Mesendoderm (in vitro differentiated cells): ENCODE data around the gene MYO7A.

Experiments
- DNase-seq: peaks from one replicate; pipeline ENCODE4 v3.0.0; 2013
- H2AK5ac ChIP-seq: 2 replicates; pipeline ENCODE4 v1.6.1; 2013; ENCODE audit warnings: low read length, inconsistent platforms
- H2BK120ac ChIP-seq: 2 replicates; pipeline ENCODE4 v1.6.1; 2013; ENCODE audit warnings: low read depth, mild to moderate bottlenecking, low read length, moderate library complexity, mixed read lengths
- H2BK15ac ChIP-seq: replicated peaks from 2 replicates; pipeline ENCODE4 v1.6.1; 2013; ENCODE audit warnings: low read depth, mild to moderate bottlenecking, moderate library complexity
- H2BK5ac ChIP-seq: 2 replicates; pipeline ENCODE4 v1.6.1; 2013; ENCODE audit warnings: low read length, inconsistent platforms
- H3K18ac ChIP-seq: 2 replicates; pipeline ENCODE4 v1.6.1; 2013; ENCODE audit warnings: mild to moderate bottlenecking, low read length, mixed read lengths
- H3K23ac ChIP-seq: one replicate; pipeline ENCODE4 v1.6.1; 2013; ENCODE audit warnings: low read length
- H3K27ac ChIP-seq: 2 replicates; pipeline ENCODE4 v1.5.1; 2013; ENCODE audit warnings: low read depth, mild to moderate bottlenecking, inconsistent platforms, low read length, moderate library complexity
- H3K27me3 ChIP-seq: 2 replicates; pipeline ENCODE4 v1.6.1; 2013; ENCODE audit warnings: low read length, control low read depth, mild to moderate bottlenecking, inconsistent platforms; ENCODE audit not compliant: insufficient read depth, poor library complexity
- H3K36me3 ChIP-seq: 2 replicates; pipeline ENCODE4 v1.6.1; 2013; ENCODE audit warnings: low read length, inconsistent platforms; ENCODE audit not compliant: control insufficient read depth, insufficient read depth
- H3K4ac ChIP-seq: one replicate; pipeline ENCODE4 v1.6.1; 2013; ENCODE audit warnings: low read depth, mild to moderate bottlenecking, low read length, moderate library complexity
- H3K4me1 ChIP-seq: 2 replicates; pipeline ENCODE4 v1.6.1; 2013; ENCODE audit warnings: low read depth, low read length, inconsistent platforms; ENCODE audit not compliant: control insufficient read depth
- H3K4me2 ChIP-seq: 2 replicates; pipeline ENCODE4 v1.6.1; 2013; ENCODE audit warnings: low read length
- H3K4me3 ChIP-seq: 2 replicates; pipeline ENCODE4 v1.5.1; 2013; ENCODE audit warnings: mild to moderate bottlenecking, low read length
- H3K56ac ChIP-seq: one replicate; pipeline ENCODE4 v1.6.1; 2013; ENCODE audit warnings: low read length
- H3K79me1 ChIP-seq: 2 replicates; pipeline ENCODE4 v1.6.1; 2013; ENCODE audit warnings: low read length, inconsistent platforms
- H3K79me2 ChIP-seq: 2 replicates; pipeline ENCODE4 v1.6.1; 2013; ENCODE audit warnings: mild to moderate bottlenecking, low read length; ENCODE audit not compliant: control insufficient read depth, insufficient read depth
- H3K9ac ChIP-seq: 2 replicates; pipeline ENCODE4 v1.6.1; 2013; ENCODE audit warnings: low read length, inconsistent platforms
- H4K5ac ChIP-seq: one replicate; pipeline ENCODE4 v1.6.1; 2013; ENCODE audit warnings: low read length
- H4K8ac ChIP-seq: one replicate; pipeline ENCODE4 v1.6.1; 2013; ENCODE audit warnings: low read depth, mild to moderate bottlenecking, control low read depth, low read length, moderate library complexity
- WGBS: extraction: QIAGEN DNeasy Blood & Tissue Kit; methylation state at CpG from one replicate; pipeline ENCODE4 v1.1.7; 2013; ENCODE audit warnings: low lambda C conversion rate, missing lambda C conversion rate; ENCODE audit not compliant: insufficient coverage; ENCODE audit errors: extremely low coverage; 5-methylcytosine and 5-hydroxymethylcytosine counted together

The MYO7A gene

DNA sequence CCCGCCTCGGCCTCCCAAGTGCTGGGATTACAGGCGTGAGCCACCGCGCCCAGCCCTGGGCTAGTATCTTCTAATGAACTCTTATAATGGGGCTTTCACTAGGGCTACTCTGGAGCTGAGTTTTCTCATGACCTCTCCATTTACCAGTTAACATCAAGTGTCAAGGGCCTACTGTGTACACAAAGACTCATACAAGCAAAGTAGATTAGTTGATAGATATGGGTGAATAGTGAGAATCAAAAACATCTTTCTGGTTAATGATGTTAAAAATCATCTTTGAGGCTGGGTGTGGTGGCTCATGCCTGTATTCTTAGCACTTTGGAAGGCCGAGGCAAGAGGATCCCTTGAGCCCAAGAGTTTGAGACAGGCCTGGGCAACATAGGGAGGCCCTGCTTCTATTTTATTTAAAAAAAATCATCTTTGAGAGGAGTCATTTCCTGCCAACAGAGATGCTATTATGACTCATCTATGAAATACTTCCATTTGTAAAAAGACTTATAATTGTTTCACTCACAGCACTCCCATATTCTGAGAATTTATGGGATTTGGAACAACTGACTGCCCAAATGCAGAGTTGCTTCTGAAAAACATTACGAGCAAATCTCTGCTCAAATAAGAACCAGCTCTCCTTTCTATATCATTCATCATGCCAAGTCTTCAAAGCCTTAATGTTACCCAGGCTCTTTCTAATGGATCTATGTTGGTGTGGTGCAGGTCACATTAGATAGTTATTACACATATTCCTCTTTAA is 116.4 kb downstream of the MYO7A start:
- Histone ChIP-seq H2BK15ac (no peak overlapping the region), H3K56ac (no peak overlapping the region), H2AK5ac (no peak overlapping the region), H3K4me3 (no peak overlapping the region), H2BK120ac (no peak overlapping the region), H3K36me3 (no peaks in the 10 kb centered on the region), H3K4me2 (no peak overlapping the region), H3K79me2 (no peaks in the 10 kb centered on the region), H3K4me1 (no peaks in the 10 kb centered on the region), H2BK5ac (no peak overlapping the region), H3K18ac (no peak overlapping the region), H3K27ac (no peak overlapping the region), H3K79me1 (no peaks in the 10 kb centered on the region), H3K9ac (no peak overlapping the region), H4K5ac (no peak overlapping the region), H3K27me3 (no peaks in the 10 kb centered on the region), H3K4ac (no peak overlapping the region), H3K23ac (no peak overlapping the region), H4K8ac (no peak overlapping the region)
- no peak for DNase-seq
- no CpG with 5 or more reads among the region's 7 CpGs for WGBS

DNA sequence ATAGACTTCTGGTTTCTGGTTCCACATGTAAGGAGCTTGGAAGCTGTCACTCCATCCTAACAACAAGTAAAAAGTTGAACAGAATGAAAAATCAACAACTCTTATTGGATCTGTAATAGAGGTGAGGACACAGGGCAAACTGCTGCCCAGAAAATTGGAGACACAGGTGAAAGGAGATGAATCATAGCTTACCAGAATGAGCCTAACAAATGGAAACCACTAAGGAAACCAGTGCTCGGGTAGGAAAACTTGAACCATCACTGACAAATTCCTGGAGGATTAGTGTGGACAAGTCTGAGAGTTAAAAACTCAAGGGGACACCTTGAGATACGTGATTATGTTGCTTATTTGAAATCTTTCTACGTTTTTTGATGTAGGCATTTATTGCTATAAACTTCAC is 121.4 kb downstream of the MYO7A start:
- no peak for DNase-seq
- Histone ChIP-seq H3K27ac (no peak overlapping the region), H2BK15ac (no peak overlapping the region), H2BK120ac (no peak overlapping the region), H3K79me2 (no peaks in the 10 kb centered on the region), H3K4me1 (no peaks in the 10 kb centered on the region), H3K9ac (no peak overlapping the region), H3K18ac (no peak overlapping the region), H3K4me2 (no peak overlapping the region), H4K5ac (no peak overlapping the region), H3K36me3 (no peaks in the 10 kb centered on the region), H3K4me3 (no peak overlapping the region), H2AK5ac (no peak overlapping the region), H2BK5ac (no peak overlapping the region), H3K27me3 (no peaks in the 10 kb centered on the region), H3K79me1 (no peaks in the 10 kb centered on the region), H3K56ac (no peak overlapping the region), H3K23ac (no peak overlapping the region), H4K8ac (no peak overlapping the region), H3K4ac (no peak overlapping the region)
- no CpG with 5 or more reads among the region's 3 CpGs for WGBS

DNA sequence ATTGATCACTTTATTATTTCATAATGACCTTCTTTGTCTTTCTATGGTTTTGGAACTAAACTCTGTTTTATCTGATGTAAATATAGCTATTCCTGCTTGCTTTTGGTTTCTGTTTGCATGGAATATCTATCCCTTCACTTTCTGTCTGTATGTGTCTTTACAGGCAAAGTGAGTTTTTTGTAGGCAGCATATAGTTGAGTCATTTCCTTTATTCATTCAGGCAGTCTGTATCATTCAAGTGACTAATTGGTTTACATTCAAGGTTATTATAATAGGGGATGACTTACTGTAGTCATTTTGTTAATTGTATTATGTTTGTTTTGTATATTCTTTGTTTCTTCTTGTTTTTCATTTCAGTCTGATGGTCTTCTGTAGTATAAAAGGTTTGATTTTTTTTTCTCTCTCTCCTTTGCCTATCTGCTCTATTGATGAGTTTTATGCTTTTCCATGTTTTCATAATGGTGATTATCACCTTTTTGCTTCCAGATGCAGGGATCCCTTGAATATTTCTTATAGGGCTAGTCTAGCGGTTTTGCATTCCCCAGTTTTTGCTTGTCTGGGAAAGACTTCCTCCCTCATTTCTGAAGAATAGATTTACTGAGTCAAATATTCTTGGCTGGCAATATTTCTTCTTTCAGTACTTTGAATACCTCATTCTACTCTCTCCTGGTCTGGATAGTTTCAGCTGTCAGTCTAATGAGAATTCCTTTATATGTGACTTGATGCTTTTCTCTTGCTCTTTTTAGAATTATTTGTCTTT is 123.0 kb downstream of the MYO7A start:
- no peak overlapping the region for H3K9ac ChIP-seq
- no peak overlapping the region for H2BK120ac ChIP-seq
- H3K56ac ChIP-seq: no peak overlapping the region
- H4K5ac ChIP-seq: no peak overlapping the region
- H3K4ac ChIP-seq: no peak overlapping the region
- H3K27me3 ChIP-seq: no peaks in the 10 kb centered on the region
- H4K8ac ChIP-seq: no peak overlapping the region
- no peak overlapping the region for H2BK15ac ChIP-seq
- H3K79me1 ChIP-seq: no peaks in the 10 kb centered on the region
- no peak overlapping the region for H3K18ac ChIP-seq
- no peak overlapping the region for H3K23ac ChIP-seq
- H3K4me3 ChIP-seq: no peak overlapping the region
- H3K79me2 ChIP-seq: no peaks in the 10 kb centered on the region
- H3K4me2 ChIP-seq: no peak overlapping the region
- no CpG with 5 or more reads among the region's 1 CpG for WGBS
- no peak overlapping the region for H3K27ac ChIP-seq
- no peak overlapping the region for H2AK5ac ChIP-seq
- H2BK5ac ChIP-seq: no peak overlapping the region
- no peak for DNase-seq
- H3K36me3 ChIP-seq: no peaks in the 10 kb centered on the region
- H3K4me1 ChIP-seq: no peaks in the 10 kb centered on the region

DNA sequence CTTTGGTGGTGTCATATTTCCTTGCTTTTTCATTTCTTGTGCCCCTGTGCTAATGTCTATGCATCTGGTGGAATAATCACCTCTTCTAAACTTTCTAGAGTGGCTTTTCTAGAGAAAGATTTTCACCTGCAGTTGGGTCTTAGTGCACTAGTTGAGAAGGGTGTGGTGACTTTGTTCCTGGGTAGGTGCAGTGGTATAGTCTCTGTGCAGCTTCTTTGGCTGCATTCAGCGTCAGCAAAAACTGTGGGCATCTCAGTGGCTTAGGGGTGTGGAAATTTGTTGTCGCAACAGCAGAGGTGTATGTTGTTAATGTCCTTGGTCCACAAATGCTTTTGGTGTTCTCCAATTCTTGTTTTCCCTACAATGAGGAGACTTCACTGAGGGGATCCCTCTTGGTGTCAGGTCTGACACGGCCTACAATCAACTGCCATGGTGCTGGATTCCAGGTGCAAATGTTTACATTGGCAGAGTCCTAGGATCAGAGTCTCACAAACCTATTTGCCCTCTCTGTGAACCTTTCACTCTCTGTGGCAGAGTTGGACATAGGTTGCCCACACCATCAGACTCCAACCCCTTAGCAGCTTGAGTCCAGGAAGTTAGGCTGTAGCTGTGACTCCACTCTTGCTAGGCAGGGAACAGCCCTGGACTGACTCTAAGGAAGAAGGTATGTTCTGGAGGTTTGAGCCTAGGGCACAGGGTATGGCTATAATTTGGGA is 124.7 kb downstream of the MYO7A start:
- Histone ChIP-seq H2BK5ac (no peak overlapping the region), H3K18ac (no peak overlapping the region), H2AK5ac (no peak overlapping the region), H3K23ac (no peak overlapping the region), H3K4me3 (no peak overlapping the region), H3K79me1 (no peaks in the 10 kb centered on the region), H3K36me3 (no peaks in the 10 kb centered on the region), H3K9ac (no peak overlapping the region), H2BK120ac (no peak overlapping the region), H3K4ac (no peak overlapping the region), H3K4me2 (no peak overlapping the region), H3K56ac (no peak overlapping the region), H3K27ac (no peak overlapping the region), H3K79me2 (no peaks in the 10 kb centered on the region), H2BK15ac (no peak overlapping the region), H3K27me3 (no peaks in the 10 kb centered on the region), H4K8ac (no peak overlapping the region), H4K5ac (no peak overlapping the region), H3K4me1 (no peaks in the 10 kb centered on the region)
- no peak for DNase-seq
- no CpG with 5 or more reads among the region's 3 CpGs for WGBS

DNA sequence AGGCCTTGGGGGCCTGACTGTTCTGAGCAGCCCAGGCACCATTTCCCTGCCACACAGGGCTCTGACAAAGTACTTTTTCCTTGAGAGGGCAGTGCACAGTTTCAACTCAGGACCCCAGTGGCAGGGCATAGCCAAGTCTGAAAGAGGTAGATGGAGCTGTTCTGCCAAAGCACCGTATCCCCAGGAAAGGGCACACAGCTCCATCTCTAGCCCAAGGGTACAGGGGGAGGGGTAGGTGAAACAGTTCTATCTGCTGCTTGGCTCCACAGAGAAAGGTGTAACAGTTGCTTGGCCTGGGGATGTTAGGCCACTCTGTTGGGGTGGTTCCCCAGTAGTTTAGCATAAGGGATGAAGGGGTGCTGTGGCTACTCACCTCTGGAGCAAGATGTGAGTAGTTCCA is 125.6 kb downstream of the MYO7A start:
- H3K27ac ChIP-seq: no peak overlapping the region
- H3K4me1 ChIP-seq: no peaks in the 10 kb centered on the region
- H2BK15ac ChIP-seq: no peak overlapping the region
- no peak overlapping the region for H2BK120ac ChIP-seq
- H2AK5ac ChIP-seq: no peak overlapping the region
- no peak overlapping the region for H3K4ac ChIP-seq
- H4K5ac ChIP-seq: no peak overlapping the region
- DNase-seq: no peak
- H3K23ac ChIP-seq: no peak overlapping the region
- no peaks in the 10 kb centered on the region for H3K79me2 ChIP-seq
- H3K36me3 ChIP-seq: no peaks in the 10 kb centered on the region
- H2BK5ac ChIP-seq: no peak overlapping the region
- no peak overlapping the region for H3K9ac ChIP-seq
- no peak overlapping the region for H3K4me2 ChIP-seq
- H3K79me1 ChIP-seq: no peaks in the 10 kb centered on the region
- no peaks in the 10 kb centered on the region for H3K27me3 ChIP-seq
- H3K56ac ChIP-seq: no peak overlapping the region
- no peak overlapping the region for H3K18ac ChIP-seq
- WGBS: no CpG with 5 or more reads among the region's 1 CpG
- H3K4me3 ChIP-seq: no peak overlapping the region
- H4K8ac ChIP-seq: no peak overlapping the region
